Measurements from ENCODE around the gene CD96.
"Not testable (repeated sequence)": the region's sequence is repeated elsewhere in the genome, so short reads cannot be mapped to it uniquely, and the experiment has no call there.

The CD96 gene

GRCh38 chr3:111672461-111672860 lies 130.5 kb downstream of the CD96 start:
- not testable (repeated sequence) for DNase-seq (ENCODE audit: low read depth)

DNA sequence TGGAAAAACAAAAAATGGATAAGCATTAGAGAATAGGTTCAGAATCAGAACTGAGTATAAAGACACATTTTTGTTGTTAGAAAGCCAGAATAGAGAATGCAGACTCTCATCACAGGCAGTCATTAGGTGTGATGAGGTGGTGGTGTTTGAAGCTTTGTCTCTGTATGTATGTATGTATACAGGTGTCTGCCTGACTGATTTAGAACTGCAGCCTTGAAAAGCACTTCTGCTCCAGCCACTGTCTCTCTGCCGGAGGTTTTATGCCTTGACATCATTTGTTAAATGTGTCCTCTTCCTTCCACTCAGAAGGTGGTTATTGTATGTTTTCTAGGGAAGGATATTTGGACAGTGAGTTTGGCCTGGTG lies 133.8 kb downstream of the CD96 start:
- no peak for DNase-seq (ENCODE audit: low read depth)

- DNase-seq (ENCODE audit: low read depth): peak; percentile 68
These were observed 134.4 kb downstream of the CD96 start for GRCh38 chr3:111676211-111677006.

GRCh38 chr3:111677007-111677392 lies 135.0 kb downstream of the CD96 start:
- DNase-seq (ENCODE audit: low read depth): no peak

- no peak for DNase-seq (ENCODE audit: low read depth)
These were observed 139.8 kb downstream of the CD96 start for GRCh38 chr3:111681661-111682426.

- no peak for DNase-seq (ENCODE audit: low read depth)
These were observed 142.6 kb downstream of the CD96 start for GRCh38 chr3:111684640-111685039.

DNA sequence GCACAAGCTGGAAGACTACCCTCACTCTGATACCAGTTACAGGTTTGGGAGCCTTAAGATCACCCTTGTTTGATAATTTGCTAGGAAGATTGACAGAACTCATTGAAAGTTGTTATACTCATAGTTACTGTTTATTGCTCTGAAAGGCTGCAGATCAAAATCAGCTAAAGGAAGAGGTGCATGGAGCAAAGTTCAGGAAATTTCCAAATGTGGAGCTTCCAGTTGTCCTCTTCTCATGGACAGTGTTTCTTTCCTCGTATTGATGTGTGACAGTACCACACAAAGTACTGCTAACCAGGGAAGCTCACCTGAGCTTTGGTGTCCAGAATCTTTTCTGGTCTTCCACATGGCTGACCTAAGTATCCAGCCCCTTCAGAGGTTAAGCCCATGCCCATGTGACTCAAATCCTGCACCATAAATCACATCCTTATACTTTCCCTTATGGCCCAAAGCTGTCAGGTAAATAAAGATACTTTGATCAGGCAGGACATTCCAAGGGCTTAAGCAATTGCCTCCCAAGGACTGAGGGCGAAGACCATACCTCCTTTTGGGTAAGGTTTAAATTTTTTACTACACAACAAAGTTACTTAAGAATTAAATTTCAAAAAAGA lies 146.3 kb downstream of the CD96 start:
- no peak for DNase-seq (ENCODE audit: low read depth)

DNA sequence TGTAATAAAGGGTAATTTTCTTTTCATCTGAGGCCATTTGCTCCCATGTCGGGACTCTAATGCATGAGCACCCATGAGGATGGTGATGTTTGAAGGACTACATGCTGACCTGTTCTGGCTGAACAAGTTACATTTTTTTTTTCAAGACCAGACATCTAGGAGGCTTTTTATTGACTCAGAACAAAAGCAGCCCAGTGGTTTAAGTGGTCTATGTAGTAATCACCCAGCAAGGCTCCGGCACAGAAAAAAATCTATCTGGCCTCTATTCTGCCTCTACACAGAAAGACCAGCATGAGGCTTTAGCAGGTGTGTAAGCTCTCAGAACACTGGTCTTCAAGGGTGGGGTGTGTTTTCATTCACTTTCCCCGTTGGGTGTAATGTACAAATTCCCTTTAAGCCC lies 148.2 kb downstream of the CD96 start:
- peak; percentile 77 for DNase-seq (ENCODE audit: low read depth)

DNA sequence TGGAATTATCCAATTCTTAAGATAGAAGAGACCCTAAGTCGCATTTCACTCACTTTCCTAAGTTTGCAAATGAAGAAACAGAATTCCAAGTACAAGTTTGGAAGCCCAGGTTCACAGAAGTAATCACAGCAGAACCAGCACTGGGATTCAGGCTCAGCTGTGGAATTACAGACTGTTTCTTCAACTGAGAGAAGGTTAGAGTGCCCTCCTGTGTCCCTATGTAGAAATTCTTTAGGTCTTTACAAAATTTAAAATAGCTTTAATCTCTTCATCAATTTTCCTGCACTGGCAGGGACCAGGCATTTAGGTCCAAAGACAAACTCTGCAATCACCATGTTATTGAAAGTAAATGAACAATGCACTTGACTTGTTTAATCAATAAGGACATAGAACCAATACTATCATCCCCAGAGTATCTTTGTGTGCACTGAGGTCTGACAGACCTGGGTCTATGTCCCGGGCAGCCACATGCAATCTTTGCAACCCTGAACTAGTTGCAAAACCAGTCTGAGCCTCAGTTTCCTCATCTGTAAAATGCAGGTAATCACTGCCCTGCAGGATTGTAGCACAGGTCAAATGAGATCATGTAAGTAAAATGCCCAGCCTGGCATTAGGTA lies 149.4 kb downstream of the CD96 start:
- DNase-seq (ENCODE audit: low read depth): peak; percentile 71

DNA sequence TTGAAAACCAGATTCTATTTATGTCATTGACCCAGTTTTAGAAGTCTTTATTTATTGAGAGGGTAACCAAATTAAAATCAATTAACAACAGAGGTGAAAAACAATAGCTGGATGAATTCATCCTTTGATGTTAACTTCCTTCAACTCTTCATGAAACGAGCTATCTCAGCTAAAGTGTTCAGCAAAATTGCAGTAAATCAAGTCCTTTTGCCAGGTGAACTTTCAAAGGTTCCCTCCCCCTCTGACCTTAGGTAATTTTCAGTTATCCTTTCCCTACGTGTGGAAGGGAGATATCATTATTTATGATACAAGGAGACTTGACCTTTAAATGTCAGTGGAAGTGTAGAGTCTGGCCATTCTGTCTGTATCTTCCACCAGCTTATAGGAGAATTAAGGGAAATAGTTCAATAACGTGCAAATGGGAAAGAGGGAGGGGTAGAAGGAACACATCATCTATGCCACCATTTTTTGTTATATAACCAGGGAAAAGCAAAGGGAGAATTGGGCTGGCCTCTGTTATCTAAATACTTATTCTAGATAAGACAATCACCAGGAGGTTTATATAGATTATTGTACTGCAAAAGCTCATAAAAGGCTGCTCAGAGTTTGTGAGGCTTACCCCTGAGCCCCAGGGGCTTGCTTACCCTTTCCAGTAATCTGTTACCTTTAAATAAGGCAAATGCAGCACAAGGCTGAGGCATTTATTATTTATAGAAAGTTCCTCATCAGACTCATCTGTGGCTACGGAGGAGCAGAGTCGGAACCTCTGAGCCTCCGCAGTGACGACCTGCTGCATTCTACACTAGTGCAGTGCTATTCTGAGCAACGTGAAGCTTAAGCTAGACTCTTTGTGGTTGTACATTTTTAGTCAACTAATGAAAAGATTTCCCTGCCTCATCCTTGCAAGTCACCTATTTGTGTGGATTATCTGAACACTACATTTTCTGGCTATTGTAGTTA lies 150.9 kb downstream of the CD96 start:
- no peak for DNase-seq (ENCODE audit: low read depth)

DNA sequence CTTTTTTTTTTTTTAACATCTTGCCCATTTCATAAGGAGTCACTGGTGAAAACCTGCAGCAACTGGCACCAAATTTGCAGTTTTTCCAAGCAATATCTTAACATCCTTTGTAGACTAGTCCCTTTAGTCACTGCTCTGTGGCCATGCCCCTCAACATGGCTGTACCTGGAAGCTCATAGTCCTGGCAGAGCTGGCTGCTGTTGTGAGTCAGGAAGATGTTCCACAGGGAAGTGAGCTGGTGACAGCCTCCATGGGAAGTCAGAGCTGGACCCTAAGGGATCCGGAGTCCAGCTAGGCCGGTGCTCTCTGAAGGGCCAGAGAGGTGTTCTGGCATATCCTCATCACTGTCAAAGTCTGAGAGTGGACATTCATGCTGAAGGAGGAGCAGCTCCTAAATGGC lies 152.5 kb downstream of the CD96 start:
- DNase-seq (ENCODE audit: low read depth): no peak

DNA sequence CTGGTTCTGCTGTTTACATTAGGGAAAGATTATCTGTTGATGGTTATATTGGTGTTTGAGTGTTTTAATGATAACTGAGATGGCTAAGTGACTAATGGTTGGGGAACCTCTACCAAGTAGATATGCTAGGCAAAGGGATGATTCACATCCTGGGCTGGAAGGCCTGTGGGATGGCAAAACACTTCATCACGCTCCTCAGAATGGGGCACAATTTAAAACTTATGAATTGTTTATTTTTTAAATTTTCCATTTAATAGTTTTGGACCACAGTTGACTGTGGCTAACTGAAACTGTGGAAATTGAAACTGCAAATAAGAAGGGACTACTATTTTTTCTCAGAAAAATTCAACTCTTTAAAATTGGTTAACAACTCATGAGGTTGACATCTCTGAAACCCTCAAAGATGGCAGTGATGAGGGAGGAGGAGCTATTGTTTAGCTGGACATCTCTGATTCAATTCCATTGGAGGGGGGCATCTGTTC lies 153.7 kb downstream of the CD96 start:
- peak; percentile 97 for DNase-seq (ENCODE audit: low read depth)

DNA sequence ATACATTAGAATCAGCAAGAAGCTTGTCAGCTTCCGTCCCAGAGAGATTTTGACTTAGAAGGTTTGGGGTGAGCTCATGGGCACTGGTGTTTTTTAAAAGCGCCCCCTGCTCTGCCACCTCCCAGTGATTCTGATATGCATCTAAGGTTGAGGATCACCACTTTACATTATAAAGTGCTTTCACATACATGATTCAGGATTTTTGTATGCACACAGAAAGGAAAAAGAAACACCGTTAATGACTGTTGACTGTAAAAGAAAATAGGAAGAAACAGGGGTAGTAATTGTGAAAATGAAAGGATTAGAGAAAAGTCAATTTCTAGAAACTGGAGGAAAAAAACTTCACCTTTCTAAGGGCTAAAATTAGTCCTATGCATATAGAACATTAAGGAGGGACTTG lies 158.1 kb downstream of the CD96 start:
- DNase-seq (ENCODE audit: low read depth): no peak

DNA sequence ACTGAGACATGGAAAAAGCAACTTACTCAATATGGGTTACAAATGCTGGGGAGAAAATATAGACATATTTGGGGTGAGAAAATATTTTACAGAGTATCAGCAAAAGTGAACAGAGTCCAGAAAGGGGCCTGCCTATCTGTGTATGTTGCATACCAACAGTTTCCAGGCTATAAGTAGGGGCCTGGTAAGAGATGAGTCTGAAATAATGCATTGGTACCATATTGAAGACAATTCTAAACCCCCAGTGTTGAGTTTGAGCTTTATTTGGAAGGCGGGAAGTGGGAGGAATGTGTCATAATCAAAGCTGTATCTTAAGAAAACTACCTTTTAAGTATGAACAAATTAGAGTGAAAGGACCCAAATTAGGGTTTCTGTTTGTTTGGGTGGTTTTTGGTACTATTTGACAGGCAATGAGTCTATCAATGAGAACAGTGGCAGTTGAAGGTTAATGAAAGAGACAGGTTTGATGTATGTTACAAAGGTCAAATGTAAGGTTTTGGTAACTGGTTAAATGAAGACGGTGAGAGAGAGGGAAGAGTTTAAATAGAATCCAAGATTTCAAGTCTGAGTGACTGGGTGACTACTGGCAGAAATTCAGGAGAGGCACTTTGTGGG lies 159.4 kb downstream of the CD96 start:
- DNase-seq (ENCODE audit: low read depth): no peak
